ENCODE measurements around the gene CCDC112.

GRCh38 chr5:115313632-115314031, 17.2 kb upstream of the CCDC112 start:
- TF ChIP-seq, protein P1, sequence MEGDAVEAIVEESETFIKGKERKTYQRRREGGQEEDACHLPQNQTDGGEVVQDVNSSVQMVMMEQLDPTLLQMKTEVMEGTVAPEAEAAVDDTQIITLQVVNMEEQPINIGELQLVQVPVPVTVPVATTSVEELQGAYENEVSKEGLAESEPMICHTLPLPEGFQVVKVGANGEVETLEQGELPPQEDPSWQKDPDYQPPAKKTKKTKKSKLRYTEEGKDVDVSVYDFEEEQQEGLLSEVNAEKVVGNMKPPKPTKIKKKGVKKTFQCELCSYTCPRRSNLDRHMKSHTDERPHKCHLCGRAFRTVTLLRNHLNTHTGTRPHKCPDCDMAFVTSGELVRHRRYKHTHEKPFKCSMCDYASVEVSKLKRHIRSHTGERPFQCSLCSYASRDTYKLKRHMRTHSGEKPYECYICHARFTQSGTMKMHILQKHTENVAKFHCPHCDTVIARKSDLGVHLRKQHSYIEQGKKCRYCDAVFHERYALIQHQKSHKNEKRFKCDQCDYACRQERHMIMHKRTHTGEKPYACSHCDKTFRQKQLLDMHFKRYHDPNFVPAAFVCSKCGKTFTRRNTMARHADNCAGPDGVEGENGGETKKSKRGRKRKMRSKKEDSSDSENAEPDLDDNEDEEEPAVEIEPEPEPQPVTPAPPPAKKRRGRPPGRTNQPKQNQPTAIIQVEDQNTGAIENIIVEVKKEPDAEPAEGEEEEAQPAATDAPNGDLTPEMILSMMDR (IDR thresholded peaks at IDR 0.05) = no peak
- no peak for TF ChIP-seq POLR2A (IDR thresholded peaks at IDR 0.05)

All from lower leg skin (tissue), 3 donors.